NCI-H187 (cell line): ENCODE data around the gene ESRP2.

ENCODE experiments used
- DNase-seq, 2 experiments: peaks; one replicate each; lab custom pipeline; 2025; lab: John Stamatoyannopoulos, UW

Gene ESRP2

GRCh38 chr16:68263559-68264127, 27.7 kb upstream of the ESRP2 start:
- no peak for DNase-seq

- no peak for DNase-seq
These were observed 23.3 kb upstream of the ESRP2 start for GRCh38 chr16:68259007-68259825.

- DNase-seq: no peak
These were observed 22.2 kb upstream of the ESRP2 start for GRCh38 chr16:68257906-68258800.

GRCh38 chr16:68257251-68257905, 21.5 kb upstream of the ESRP2 start:
- no peak for DNase-seq

- DNase-seq: no peak
These were observed 19.8 kb upstream of the ESRP2 start for GRCh38 chr16:68255712-68256111.

- DNase-seq: no peak
These were observed 17.8 kb upstream of the ESRP2 start for GRCh38 chr16:68253721-68254120.

GRCh38 chr16:68252383-68252782, 16.5 kb upstream of the ESRP2 start:
- no peak for DNase-seq

- DNase-seq: no peak
These were observed 15.9 kb upstream of the ESRP2 start for GRCh38 chr16:68251832-68252231.

GRCh38 chr16:68250951-68251350, 15.0 kb upstream of the ESRP2 start:
- no peak for DNase-seq

GRCh38 chr16:68249371-68249770, 13.4 kb upstream of the ESRP2 start:
- DNase-seq: no peak

GRCh38 chr16:68247932-68248331, 12.0 kb upstream of the ESRP2 start:
- DNase-seq: no peak

- DNase-seq: no peak
These were observed 11.5 kb upstream of the ESRP2 start for GRCh38 chr16:68247400-68247799.

GRCh38 chr16:68246666-68247065, 10.7 kb upstream of the ESRP2 start:
- DNase-seq: no peak

- DNase-seq: no peak
These were observed 10.2 kb upstream of the ESRP2 start for GRCh38 chr16:68246121-68246520.

GRCh38 chr16:68244903-68245853, 9.3 kb upstream of the ESRP2 start, which contains the start of gene PLA2G15:
Gene PLA2G15, plus strand, starts transcription at chr16:68245373. Its CDS starts 54 bp downstream, at chr16:68245427.
- peak; percentile 42 to 62 for DNase-seq

- DNase-seq: no peak
These were observed 8.6 kb upstream of the ESRP2 start for GRCh38 chr16:68244481-68244902.

GRCh38 chr16:68242926-68243858, 7.3 kb upstream of the ESRP2 start:
- no peak for DNase-seq

- DNase-seq: no peak
These were observed 6.2 kb upstream of the ESRP2 start for GRCh38 chr16:68242085-68242484.

GRCh38 chr16:68238029-68238345, 2.1 kb upstream of the ESRP2 start:
- DNase-seq: no peak
